ENCODE data around the gene MET. TPM values are rescaled to one million over a fixed set of nuclear protein-coding genes. Genes with fewer than 3 reads are reported as not detected.

MET gene
- total and polyA plus RNA-seq, 2 of the 13 experiments (the other 11 are each of a cell fraction or from before 2014, with no cell fraction given), result 21.8 to 31.5 TPM

DNA sequence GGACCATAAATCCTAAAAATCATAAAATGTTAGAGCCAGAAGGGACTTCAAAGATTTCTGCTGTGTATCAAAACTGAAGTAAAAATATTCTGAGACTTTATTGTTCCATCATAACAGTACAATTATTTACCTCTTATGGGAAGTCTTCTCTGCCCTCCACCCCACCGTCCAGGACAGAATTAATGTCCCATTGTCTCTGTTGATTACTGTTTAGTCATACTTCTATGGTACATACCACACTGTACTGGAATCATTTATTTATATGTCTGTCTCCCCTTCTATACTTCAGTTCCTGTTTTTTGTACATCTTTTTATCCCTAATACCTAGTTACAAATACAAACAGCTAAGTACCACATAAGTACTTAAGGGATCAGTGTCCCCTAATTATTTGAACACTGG, 98.9 kb downstream of the MET start:
- peaks cover 2 to 18% of the 10 kb centered on the region in 2 experiments; a peak in 4 of 5 replicates for H3K36me3 ChIP-seq (replicated peaks in 1 of 2; ENCODE audit: control insufficient read depth in 1 of 2, insufficient read depth in 2 of 2, low read length in 2 of 2)
- TF ChIP-seq ZNF256 (CRISPR knock-in tag; conservative IDR thresholded peaks at IDR 0.05) (no peak), ZSCAN25 (CRISPR knock-in tag; IDR thresholded peaks at IDR 0.05) (no peak), NFRKB (IDR thresholded peaks at IDR 0.05) (no peak), KMT2B (CRISPR knock-in tag; IDR thresholded peaks at IDR 0.05) (no peak), NFATC3 (CRISPR knock-in tag; IDR thresholded peaks at IDR 0.05) (no peak), POGZ (CRISPR knock-in tag; IDR thresholded peaks at IDR 0.05) (no peak), ZSCAN22 (CRISPR knock-in tag; IDR thresholded peaks at IDR 0.05) (no peak), ZNF343 (CRISPR knock-in tag; IDR thresholded peaks at IDR 0.05) (no peak), SOX5 (CRISPR knock-in tag; IDR thresholded peaks at IDR 0.05; ENCODE audit: borderline replicate concordance) (no peak), FOSL1 (CRISPR knock-in tag; IDR thresholded peaks at IDR 0.05; ENCODE audit: borderline replicate concordance) (no peak), ZBTB7A (CRISPR knock-in tag; IDR thresholded peaks at IDR 0.05) (no peak)
- H3K4me3 ChIP-seq (replicated peaks in 1 of 3; ENCODE audit: insufficient read depth in 1 of 3, low read depth in 2 of 3, low read length in 3 of 3), result no peak overlapping the region
- no peaks in the 10 kb centered on the region for H4K20me1 ChIP-seq (ENCODE audit: insufficient read depth, low read length)
- 100% methylated on average over 1 of the region's 1 CpG for WGBS (ENCODE audit: low lambda C conversion rate)
- no peak overlapping the region for H3K27ac ChIP-seq (ENCODE audit: extremely low read length, insufficient read depth, low read length)
- H3K9me3 ChIP-seq (ENCODE audit: low read length), result peaks cover 8% of the 10 kb centered on the region; the same call in 1 of the 2 replicates
- intact Hi-C loops (cut with micrococcal nuclease; ENCODE audit: unreplicated experiment) (no loop called here), in situ Hi-C loops (cut with HindIII; ENCODE audit: extremely low pct_ligation_motif_present, low pct_unique_long_range_greater_than_20kb) (no loop called here)
- CTCF ChIA-PET (ENCODE audit: low intra/inter-chr PET ratio, low total read pairs), result no interaction called here
- H3K9ac ChIP-seq (ENCODE audit: insufficient read depth, low read depth, low read length), result no peak overlapping the region
- H3K4me2 ChIP-seq (ENCODE audit: low read depth, low read length), result no peak overlapping the region
- H3K4me1 ChIP-seq (ENCODE audit: insufficient read depth, low read length), result peaks cover 49% of the 10 kb centered on the region
- no TSS peak for BruUV-seq (replicated peaks)
- POLR2A ChIA-PET, result interaction anchor here (1.8 kb wide), 1 partner anchor 35 kb away, joined by 10 read pairs; no protein-coding TSS in a partner anchor
- ATAC-seq (no peak), FAIRE-seq (no peak), DNase-seq (ENCODE audit: low spot score) (no peak)
- no peaks in the 10 kb centered on the region for H3K79me2 ChIP-seq (ENCODE audit: insufficient read depth, low read length)
- no peaks in the 10 kb centered on the region for H3K27me3 ChIP-seq (ENCODE audit: control insufficient read depth in 1 of 2, insufficient read depth in 2 of 2, low read length in 2 of 2)
- no peak overlapping the region for H2AFZ ChIP-seq (ENCODE audit: low read length)

DNA sequence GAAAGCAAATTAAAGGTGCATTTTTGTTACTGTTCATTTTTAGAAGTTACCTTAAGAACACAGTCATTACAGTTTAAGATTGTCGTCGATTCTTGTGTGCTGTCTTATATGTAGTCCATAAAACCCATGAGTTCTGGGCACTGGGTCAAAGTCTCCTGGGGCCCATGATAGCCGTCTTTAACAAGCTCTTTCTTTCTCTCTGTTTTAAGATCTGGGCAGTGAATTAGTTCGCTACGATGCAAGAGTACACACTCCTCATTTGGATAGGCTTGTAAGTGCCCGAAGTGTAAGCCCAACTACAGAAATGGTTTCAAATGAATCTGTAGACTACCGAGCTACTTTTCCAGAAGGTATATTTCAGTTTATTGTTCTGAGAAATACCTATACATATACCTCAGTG, 99.6 kb downstream of the MET start:
- CTCF ChIA-PET (ENCODE audit: low intra/inter-chr PET ratio, low total read pairs), result no interaction called here
- intact Hi-C loops (cut with micrococcal nuclease; ENCODE audit: unreplicated experiment), result loop anchor here (2.0 kb wide), 1 partner anchor 37 kb away; no protein-coding TSS in a partner anchor
- TF ChIP-seq ZFP82 (CRISPR knock-in tag; IDR thresholded peaks at IDR 0.05; ENCODE audit: borderline replicate concordance) (no peak), ZNF768 (CRISPR knock-in tag; IDR thresholded peaks at IDR 0.05) (no peak), ZFP90 (CRISPR knock-in tag; IDR thresholded peaks at IDR 0.05; ENCODE audit: borderline replicate concordance) (no peak)
- TF ChIP-seq, protein P1, sequence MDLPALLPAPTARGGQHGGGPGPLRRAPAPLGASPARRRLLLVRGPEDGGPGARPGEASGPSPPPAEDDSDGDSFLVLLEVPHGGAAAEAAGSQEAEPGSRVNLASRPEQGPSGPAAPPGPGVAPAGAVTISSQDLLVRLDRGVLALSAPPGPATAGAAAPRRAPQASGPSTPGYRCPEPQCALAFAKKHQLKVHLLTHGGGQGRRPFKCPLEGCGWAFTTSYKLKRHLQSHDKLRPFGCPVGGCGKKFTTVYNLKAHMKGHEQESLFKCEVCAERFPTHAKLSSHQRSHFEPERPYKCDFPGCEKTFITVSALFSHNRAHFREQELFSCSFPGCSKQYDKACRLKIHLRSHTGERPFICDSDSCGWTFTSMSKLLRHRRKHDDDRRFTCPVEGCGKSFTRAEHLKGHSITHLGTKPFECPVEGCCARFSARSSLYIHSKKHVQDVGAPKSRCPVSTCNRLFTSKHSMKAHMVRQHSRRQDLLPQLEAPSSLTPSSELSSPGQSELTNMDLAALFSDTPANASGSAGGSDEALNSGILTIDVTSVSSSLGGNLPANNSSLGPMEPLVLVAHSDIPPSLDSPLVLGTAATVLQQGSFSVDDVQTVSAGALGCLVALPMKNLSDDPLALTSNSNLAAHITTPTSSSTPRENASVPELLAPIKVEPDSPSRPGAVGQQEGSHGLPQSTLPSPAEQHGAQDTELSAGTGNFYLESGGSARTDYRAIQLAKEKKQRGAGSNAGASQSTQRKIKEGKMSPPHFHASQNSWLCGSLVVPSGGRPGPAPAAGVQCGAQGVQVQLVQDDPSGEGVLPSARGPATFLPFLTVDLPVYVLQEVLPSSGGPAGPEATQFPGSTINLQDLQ (CRISPR knock-in tag; IDR thresholded peaks at IDR 0.05), result no peak
- TF ChIP-seq, protein P2, sequence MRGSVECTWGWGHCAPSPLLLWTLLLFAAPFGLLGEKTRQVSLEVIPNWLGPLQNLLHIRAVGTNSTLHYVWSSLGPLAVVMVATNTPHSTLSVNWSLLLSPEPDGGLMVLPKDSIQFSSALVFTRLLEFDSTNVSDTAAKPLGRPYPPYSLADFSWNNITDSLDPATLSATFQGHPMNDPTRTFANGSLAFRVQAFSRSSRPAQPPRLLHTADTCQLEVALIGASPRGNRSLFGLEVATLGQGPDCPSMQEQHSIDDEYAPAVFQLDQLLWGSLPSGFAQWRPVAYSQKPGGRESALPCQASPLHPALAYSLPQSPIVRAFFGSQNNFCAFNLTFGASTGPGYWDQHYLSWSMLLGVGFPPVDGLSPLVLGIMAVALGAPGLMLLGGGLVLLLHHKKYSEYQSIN (CRISPR knock-in tag; IDR thresholded peaks at IDR 0.05; ENCODE audit: borderline replicate concordance), result no peak

More for the DNA sequence above, 99.6 kb downstream of the MET start:
- ATAC-seq (no peak), FAIRE-seq (peak; percentile 43), DNase-seq (ENCODE audit: low spot score) (no peak)
- no peak overlapping the region for H3K4me2 ChIP-seq (ENCODE audit: low read depth, low read length)
- POLR2A ChIA-PET, result interaction anchor here (1.1 to 1.8 kb wide), 5 partner anchors 34 to 182 kb away, joined by 4 to 10 read pairs (median 7); partner anchors contain the start of gene MET
- no peak overlapping the region for H3K4me3 ChIP-seq (replicated peaks in 1 of 3; ENCODE audit: insufficient read depth in 1 of 3, low read depth in 2 of 3, low read length in 3 of 3)
- in situ Hi-C loops (cut with HindIII; ENCODE audit: extremely low pct_ligation_motif_present, low pct_unique_long_range_greater_than_20kb), result no loop called here
- no peak overlapping the region for H3K9ac ChIP-seq (ENCODE audit: insufficient read depth, low read depth, low read length)
- H3K79me2 ChIP-seq (ENCODE audit: insufficient read depth, low read length), result no peaks in the 10 kb centered on the region
- no peak overlapping the region for H2AFZ ChIP-seq (ENCODE audit: low read length)
- WGBS (ENCODE audit: low lambda C conversion rate), result 90% methylated on average over 7 of the region's 7 CpGs
- H3K4me1 ChIP-seq (ENCODE audit: insufficient read depth, low read length), result peaks cover 50% of the 10 kb centered on the region
- peaks cover 2 to 18% of the 10 kb centered on the region in 2 experiments; a peak in 4 of 5 replicates for H3K36me3 ChIP-seq (replicated peaks in 1 of 2; ENCODE audit: control insufficient read depth in 1 of 2, insufficient read depth in 2 of 2, low read length in 2 of 2)
- peaks cover 8% of the 10 kb centered on the region; the same call in 1 of the 2 replicates for H3K9me3 ChIP-seq (ENCODE audit: low read length)
- BruUV-seq (replicated peaks), result no TSS peak
- H3K27me3 ChIP-seq (ENCODE audit: control insufficient read depth in 1 of 2, insufficient read depth in 2 of 2, low read length in 2 of 2), result no peaks in the 10 kb centered on the region
- no peaks in the 10 kb centered on the region for H4K20me1 ChIP-seq (ENCODE audit: insufficient read depth, low read length)
- peak overlapping the region; percentile 56 for H3K27ac ChIP-seq (ENCODE audit: extremely low read length, insufficient read depth, low read length)

Data from HepG2 (cell line).